Superior temporal gyrus (tissue), 1 donor: ENCODE results near the gene ERN1.
"Not testable (repeated sequence)": the region's sequence is repeated elsewhere in the genome, so short reads cannot be mapped to it uniquely, and the experiment has no call there.

Experiments
- DNase-seq: peaks from one replicate; pipeline ENCODE4 v3.0.0-alpha.2; 2016; ENCODE audit errors: extremely low spot score

ERN1 gene

GRCh38 chr17:64138441-64138840 lies 8.5 kb upstream of the ERN1 start:
- no peak for DNase-seq

- no peak for DNase-seq
Observed at GRCh38 chr17:64135000-64135399, 5.1 kb upstream of the ERN1 start.

GRCh38 chr17:64134216-64134970 lies 4.4 kb upstream of the ERN1 start:
- no peak for DNase-seq

DNA sequence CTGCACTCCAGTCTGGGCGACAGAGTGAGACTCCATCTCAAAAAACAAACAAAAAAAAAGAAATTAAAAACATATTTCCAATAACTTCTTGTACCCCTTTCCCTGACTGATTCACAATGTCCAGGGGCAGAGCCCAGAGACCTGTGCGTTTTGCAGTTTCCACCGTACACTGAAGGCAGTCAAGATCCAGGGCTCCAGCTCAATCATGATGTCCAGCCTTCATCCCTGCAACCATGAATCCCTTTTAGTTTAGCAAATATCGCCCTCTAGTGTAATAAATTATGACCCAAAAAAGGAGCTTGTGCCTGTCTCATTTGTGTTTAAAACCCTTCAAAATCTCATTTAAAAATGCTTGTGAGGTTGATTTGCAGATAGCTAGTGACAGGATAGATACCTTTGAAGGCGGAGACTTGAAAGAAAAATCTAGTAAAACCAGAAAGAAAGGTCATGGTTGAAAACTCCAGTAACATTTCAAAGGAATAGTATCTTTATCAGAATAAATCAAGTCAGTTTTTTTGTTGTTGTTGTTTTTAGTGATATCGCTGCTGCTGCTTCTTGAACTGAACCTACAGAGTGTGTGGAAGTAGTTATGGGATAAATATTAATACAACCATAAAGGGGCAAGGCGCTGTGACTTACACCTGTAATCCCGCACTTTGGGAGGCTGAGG lies 3.7 kb upstream of the ERN1 start:
- peak; percentile 90 for DNase-seq

GRCh38 chr17:64131606-64132270 lies 1.8 kb upstream of the ERN1 start:
- no peak for DNase-seq

GRCh38 chr17:64130559-64131001 lies 636 bp upstream of the ERN1 start:
- DNase-seq, result no peak

DNA sequence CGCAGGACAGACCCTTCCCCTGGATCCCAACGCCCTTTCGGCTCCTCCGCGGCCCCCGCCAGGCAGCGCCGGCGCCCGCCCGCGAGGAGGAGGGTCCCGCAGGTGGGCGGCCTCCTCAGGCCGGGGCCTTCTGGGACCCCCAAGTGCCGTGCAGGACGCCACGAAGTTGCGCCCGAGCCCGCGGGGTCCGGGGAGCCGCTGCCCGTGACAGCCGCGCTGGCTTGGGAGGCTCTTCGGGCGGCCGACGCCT lies 504 bp downstream of the ERN1 start:
- no peak for DNase-seq

DNA sequence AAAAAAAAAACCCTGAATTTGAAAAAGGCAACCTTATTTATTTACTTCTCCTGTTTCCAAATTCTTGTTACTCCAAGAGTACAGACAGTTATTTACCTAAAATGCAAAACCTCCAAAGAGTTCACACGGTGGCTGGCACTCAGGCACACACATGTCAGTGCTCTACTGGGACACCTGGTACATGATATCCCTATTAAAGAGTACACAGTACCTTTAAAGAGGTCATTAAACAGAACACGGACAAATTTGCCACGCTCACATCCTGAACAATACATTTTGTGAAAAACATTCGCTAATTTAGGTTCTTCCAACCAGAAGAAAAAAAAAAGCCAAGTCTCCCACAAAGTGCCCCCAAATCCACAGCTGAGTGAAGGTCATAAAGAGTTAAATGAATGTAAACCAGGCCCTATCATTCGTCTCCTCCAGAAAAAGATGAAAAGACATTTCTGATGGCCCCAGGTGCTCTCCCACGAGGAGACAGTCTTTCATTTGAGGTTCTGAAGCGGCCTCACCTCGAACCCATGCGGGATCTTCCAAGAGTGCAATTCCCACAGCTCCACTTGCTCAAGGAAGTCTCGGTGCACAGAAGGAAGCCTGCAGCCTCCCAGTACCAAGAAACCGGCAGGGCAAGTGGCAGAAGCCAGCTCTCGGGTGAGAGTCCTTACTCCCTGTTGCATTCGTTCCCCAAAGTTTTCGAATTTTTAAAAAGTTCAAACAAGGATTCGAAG lies 993 bp downstream of the ERN1 start:
- no peak for DNase-seq

DNA sequence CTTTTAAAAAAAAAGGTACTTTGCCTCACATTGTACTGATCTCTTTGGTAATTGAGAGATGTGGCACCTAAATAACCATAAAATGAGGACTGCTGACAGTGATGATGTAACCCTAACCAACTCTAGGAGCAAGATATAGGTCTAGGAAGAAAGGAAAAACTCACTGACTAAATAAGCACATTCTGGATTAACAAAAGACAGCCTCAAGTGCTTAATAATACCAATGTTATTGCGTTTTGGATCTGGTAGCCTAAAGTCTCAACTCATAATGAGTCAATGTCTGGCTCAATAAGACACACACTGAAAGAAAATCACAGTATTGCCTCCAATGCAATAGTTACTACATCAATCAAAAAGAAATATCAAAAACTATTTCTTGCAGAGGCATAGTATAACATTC lies 3.0 kb downstream of the ERN1 start:
- DNase-seq, result no peak

- DNase-seq, result no peak
Observed at GRCh38 chr17:64125937-64126336, 4.0 kb downstream of the ERN1 start.

- DNase-seq, result no peak
Observed at GRCh38 chr17:64124609-64125008, 5.3 kb downstream of the ERN1 start.

DNA sequence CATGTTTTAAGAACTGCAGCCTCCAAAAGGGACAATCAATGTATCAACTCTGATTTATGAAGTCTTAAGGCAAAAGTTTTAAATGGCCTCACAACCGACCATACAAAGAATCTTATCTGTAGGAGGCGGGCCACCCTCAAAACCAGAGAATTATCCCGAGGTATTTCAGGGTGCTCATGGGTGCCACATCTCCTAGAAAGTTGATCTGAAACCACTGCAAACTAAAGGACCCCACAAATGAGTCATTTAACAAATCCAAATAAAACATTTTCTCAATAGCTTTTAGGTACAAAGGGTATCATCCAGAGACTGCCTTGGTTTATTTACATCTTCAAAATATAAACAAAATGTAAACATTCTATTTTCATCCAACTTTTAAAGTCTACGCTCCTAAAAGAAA lies 6.8 kb downstream of the ERN1 start:
- DNase-seq, result no peak

- not testable (repeated sequence) for DNase-seq
Observed at GRCh38 chr17:64120972-64121786, 8.8 kb downstream of the ERN1 start.

- no peak for DNase-seq
Observed at GRCh38 chr17:64120159-64120810, 9.7 kb downstream of the ERN1 start.

GRCh38 chr17:64117981-64118979 lies 11.7 kb downstream of the ERN1 start:
- no peak for DNase-seq

DNA sequence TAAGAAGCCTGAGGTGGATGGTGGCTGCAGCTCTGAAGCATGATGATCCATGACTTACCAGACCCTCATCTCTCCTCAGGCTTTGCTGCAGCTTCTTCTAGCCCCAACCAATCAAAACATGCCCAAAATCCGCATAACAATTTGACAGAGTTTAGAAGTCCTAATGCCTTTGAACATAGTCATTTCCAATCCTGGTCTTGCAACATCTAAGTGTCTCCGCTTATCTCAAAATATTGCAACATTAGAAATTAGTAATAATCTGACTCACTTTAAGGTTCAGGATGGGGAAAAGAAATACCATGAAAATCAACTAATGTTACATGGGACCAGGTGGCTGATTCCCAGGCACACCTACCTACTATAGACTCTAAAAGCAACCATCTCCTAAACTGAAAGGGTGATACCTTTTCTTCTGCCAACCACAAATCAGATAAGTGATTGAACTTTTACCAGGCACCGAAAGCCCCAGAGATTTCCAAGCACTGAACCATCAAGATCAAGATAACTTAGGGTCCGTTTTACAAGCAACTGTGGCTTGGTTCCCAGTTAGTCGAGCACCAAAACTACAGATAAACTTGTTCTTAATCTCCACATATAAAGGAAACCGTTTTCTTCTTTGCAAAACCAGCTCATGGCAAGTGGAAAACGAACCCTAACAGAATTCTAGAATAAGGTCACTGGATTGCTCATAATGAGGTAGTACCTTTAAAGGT lies 14.0 kb downstream of the ERN1 start:
- no peak for DNase-seq

DNA sequence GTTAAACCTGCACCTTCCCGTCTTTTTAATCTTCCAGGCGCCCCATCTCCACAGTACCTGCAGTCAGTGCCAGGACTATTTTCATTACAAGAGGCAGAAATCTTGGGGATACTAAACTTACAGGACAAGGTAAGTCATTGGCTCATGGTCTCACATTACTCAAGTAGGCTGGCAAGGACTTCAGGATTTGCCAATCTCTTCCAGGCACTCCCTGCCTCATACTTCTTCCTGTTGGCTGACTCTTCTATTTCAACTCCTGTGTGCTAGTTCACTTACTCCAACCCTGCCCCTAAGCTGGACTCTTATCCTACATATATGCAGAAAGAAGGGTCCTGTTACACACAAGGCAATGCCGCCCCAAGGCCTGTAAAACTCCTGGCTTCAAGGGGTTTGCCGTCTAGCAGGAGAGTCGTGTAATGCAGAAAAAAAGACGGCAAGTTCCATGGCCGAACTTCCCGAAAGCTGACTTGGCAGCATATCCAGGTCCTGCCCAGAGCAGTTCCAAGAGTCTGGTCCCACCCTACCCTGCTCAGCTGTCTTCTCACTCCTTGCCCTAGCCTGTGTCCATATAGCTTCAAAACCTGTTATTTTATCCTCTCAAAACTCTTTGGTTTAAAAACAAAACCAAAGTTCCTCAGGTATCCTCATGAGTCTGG lies 14.8 kb downstream of the ERN1 start:
- no peak for DNase-seq

- no peak for DNase-seq
Observed at GRCh38 chr17:64113006-64113405, 16.9 kb downstream of the ERN1 start.

- DNase-seq, result no peak
Observed at GRCh38 chr17:64111831-64112230, 18.1 kb downstream of the ERN1 start.
